Putamen (tissue), 1 donor: Measurements from ENCODE around the gene RBM19.
"Not testable (repeated sequence)": the region's sequence is repeated elsewhere in the genome, so short reads cannot be mapped to it uniquely, and the experiment has no call there.

Source experiments
- DNase-seq: peaks from one replicate; pipeline ENCODE4 v3.0.0-alpha.2; 2016; ENCODE audit warnings: low spot score

Gene RBM19

GRCh38 chr12:113901319-113901718 lies 64.8 kb downstream of the RBM19 start:
- DNase-seq: not testable (repeated sequence)

DNA sequence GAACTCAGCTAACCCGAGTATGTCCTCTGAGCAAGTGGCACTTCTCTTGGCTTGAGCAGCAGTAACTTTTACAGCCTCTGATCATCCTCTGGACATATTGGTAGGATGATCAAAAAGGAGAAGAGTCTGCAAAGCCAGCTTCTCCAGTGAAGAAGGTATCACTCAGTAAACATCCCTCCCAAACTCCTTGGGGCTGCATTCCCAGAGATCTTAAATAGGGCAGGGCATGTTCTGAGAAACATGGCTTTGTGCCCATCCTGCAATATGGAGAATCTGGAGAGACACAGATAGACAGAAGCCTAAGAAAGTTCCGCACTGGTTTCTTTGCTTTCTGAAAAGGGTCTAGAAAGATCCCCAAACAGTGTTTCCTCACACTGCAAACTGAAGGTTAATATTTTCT lies 65.4 kb downstream of the RBM19 start:
- no peak for DNase-seq

DNA sequence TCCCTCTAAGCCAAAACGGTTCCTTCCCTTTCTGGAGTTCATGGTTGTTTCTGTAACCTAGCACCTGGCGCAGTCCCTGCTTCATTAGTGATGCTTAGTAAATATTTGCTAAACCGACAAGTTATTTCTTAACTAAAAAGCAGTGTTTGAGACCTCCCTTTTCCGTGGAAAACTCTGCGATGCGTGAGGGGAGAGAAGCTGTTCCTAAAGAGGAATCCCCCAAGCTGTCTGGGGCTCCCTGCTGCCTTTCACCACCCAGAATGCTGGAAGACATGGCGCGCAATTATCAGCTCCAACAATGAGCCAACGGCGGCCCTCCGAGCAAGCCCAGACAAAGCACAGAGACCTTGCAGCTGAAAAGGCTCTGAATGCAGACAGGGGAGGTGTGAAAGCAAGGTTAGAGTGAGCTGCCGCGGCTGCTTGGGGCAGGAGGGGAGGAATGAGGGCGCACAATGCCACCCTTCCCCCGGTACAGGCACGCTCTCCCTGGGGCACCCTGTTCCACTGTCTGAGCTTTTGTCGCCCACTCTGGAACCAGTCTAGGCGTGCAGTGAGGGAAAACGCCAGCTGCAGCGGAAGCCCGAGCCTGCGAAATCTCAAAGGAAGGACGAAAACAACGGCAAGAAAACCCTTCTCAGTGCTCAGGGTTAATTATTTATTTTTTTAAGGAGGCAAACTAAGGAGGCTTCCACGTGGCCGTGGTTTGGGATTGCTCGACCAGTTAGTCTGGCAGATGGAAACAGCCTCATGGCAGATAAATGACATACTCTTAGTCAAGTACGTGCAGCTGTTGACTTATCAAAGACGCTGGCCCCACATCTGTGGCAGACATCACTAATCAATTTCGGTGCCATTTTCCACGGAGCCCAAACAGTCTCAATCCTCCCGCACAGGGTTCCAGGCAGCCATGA lies 66.3 kb downstream of the RBM19 start:
- no peak for DNase-seq

GRCh38 chr12:113899042-113899560 lies 67.0 kb downstream of the RBM19 start:
- no peak for DNase-seq

DNA sequence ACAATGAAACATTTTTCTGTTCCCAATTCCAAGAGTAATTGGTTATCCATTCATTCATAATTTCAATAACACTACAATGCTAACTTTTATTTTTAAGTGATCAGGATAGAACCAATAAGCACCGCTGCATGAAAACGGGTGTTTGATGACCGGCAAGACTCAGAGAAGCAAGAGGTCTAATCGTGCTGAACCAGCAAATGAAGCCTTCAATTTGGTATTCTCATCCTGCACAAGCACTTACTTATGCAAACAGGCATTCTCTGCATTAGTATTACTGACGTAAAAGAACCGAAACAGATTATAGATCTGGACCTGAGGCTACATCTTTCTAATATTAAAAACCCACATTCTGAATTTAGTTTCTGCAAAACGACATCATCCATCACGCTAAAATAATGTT lies 67.7 kb downstream of the RBM19 start:
- DNase-seq: no peak

DNA sequence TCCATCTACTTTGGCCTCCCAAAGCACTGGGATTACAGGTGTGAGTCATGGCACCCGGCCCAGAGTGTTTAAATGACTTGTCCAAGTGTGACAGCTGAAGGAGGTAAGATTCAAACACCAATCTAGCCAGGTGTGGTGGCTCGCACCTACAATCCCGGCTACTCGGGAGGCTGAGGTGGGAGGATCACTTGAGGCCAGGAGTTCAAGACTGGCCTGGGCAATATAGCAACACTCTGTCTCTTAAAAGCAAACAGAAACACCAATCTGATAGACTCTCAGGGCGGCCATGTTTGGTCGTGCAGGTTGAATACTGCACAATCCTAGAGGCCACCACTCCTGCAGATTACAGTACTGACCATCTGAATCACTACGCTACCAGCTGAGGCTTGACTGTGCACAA lies 68.7 kb downstream of the RBM19 start:
- no peak for DNase-seq

- no peak for DNase-seq
Observed at GRCh38 chr12:113896841-113897240, 69.3 kb downstream of the RBM19 start.

GRCh38 chr12:113896194-113896593 lies 69.9 kb downstream of the RBM19 start:
- no peak for DNase-seq

DNA sequence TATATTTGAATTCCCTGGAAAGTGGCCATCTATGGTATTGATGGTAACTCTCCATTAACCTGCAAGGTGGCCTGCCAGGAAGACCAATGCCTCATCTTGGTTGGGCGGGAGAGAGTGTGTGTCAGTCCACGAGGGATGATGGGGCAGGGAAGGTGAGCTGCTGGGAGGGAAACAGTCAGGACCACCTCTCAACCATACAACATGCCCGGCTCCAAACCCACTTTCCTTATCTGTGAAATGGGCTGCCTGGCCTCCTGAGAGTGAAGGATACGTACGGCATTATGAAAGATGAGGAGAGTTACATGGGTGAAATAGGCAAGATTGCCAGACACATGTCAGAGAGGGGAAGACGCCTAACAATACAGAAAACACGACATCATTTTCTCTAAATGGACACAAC lies 70.9 kb downstream of the RBM19 start:
- DNase-seq: no peak

- no peak for DNase-seq
Observed at GRCh38 chr12:113894697-113895096, 71.4 kb downstream of the RBM19 start.

DNA sequence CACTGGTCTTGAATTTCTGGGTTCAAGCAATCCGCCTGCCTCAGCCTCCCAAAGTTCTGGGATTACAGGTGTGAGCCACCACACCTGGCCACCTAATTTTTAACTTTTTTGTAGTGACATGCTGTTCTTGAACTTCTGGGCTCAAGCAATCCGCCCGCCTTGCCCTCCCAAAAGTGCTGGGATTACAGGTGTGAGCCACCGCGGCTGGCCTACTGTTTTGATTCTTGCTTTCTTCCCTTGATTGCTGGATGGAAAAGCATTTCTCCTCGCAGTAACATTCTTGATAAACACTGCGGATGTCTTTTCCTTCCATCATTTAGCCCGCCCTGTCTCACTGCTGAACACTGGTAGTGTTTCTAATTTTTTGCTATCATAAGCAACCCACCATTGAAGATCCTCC lies 72.9 kb downstream of the RBM19 start:
- no peak for DNase-seq

DNA sequence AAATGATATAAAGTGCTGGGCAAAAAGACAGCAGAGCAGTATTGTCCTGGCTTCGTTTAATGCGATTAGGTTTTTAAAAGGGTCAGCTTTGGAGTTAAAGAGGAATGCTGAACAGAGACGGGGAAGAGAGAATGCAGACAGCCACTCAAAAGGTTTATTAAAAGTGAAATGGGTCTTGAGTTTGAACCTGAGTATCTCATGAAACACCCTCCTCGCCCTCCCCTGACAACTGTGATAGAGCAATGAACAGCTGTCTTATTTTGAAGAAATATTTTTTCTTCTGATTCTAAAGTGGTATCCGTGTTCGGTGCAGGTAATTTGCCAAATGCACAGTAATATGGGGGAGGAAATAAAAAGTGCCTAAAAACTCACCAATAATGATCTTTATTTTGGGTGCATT lies 73.6 kb downstream of the RBM19 start:
- DNase-seq: no peak

DNA sequence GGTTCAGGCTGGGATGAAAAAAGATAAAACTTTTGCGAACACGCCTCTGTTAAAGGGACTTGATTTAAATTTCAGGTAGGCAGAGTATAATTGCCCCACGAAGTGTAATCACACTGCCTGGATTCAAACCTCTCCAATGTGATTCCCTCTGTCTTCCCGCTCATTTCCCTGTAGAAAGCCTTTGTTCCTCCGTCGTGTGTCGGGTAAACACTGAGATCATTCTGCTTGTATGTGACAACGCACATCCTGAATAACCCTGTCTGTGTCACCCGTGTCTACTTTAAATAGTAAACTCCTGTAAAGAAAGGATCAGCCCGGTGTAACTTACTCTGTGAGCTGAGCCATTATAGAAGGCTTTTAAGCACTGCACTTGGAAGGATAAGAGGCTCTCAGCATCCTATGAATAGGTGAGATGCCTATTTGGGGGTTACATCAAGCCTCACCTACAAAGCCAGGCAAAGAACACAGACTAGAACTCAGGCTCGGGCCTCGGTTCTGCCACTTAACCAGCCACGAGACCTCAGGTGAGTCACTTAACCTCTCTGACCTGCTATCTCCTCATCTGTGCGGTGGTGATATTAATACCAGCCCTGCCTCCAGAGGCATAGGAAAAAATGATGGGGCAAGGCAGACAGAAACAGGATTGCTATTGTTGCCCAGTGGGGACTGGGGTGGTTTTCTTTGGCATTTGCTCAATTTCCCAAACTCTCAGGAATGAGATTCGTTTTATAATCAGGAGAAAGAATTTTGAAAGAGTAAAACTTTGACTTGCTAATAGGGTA lies 74.2 kb downstream of the RBM19 start:
- DNase-seq: no peak

DNA sequence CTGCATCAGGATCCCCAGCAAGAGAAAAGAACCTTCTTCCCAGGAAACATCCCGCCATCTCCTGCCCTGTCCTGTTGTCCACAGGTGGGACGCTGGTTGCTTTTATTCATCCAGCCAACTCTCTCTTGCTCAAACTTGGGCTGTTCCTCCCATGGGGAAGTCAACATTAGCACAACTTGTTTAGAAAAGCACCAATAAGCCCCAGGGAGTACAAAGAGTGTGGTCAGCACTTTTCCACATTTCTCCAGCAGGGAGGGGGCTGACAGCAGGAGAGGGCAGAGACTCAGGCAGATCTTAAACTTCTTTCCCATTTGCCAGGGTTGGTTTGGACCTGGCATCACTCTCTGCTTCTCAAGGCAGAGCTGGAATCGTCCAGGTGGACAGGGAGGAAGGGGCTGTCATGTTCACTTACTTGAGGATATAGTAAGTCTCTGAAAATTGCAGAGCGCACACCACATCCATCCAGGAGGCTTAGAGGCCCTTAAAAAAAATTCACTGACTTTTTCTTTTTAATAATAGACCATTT lies 74.9 kb downstream of the RBM19 start:
- no peak for DNase-seq

- peak; percentile 25 for DNase-seq
Observed at GRCh38 chr12:113889891-113890581, 76.1 kb downstream of the RBM19 start.

- DNase-seq: no peak
Observed at GRCh38 chr12:113889076-113889475, 77.0 kb downstream of the RBM19 start.

- DNase-seq: no peak
Observed at GRCh38 chr12:113888435-113888834, 77.7 kb downstream of the RBM19 start.

GRCh38 chr12:113887906-113888305 lies 78.2 kb downstream of the RBM19 start:
- DNase-seq: no peak

DNA sequence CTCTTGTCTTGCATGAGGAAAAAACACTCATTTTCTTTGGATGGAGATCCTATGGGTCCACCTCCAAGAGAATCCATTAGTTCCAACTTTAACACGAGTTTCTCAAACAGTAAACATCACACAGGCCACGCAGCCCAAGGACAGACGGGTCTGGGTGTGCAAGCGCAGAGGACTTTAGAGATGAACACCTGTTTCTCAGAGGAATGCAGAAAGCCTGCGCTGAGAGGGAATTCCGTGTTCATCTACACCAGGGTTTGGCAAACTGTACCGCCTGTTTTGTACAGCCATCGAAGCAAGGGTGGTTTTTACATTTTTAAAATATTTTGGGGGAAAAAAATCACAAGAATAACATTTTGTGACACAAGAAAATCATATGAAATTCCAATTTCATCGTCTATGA lies 79.4 kb downstream of the RBM19 start:
- DNase-seq: no peak

GRCh38 chr12:113884392-113884791 lies 81.7 kb downstream of the RBM19 start:
- DNase-seq: no peak

DNA sequence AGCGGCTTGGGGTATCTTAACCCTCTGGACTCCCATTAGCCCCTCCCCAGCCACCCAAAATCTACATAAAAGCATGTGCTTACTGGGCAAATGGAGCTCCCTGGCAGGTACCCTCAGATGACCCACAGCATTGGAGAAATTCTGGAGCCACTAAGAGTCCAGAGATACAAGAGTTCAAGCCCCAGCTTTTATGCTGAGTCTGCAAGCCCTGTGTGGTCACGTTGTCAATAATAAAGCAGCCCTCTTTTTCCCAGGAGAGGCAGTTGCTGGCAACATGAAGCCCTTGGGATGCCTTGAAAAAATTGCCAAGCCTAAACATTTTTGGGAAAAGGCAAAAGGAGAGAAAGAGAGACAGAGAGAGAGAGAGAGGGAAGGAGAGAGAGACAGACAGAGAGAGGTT lies 83.4 kb downstream of the RBM19 start:
- DNase-seq: no peak
